HEK293T (cell line): ENCODE results near the gene CDH24.

Experiments used
- ARNT ChIP-seq: fragments of 450-650 bp; IDR thresholded peaks from 2 replicates; pipeline ENCODE4 v1.6.1; 2017; ENCODE audit warnings: mild to moderate bottlenecking
- BHLHE40 ChIP-seq: fragments of 450-650 bp; IDR thresholded peaks from 2 replicates; pipeline ENCODE4 v1.6.1; 2016; ENCODE audit warnings: mild to moderate bottlenecking, moderate library complexity, borderline replicate concordance
- CTBP1 ChIP-seq: fragments of 450-650 bp; IDR thresholded peaks from 2 replicates; pipeline ENCODE4 v1.6.1; 2016; ENCODE audit warnings: borderline replicate concordance
- ELF4 ChIP-seq: fragments of 450-650 bp; IDR thresholded peaks from 2 replicates; pipeline ENCODE4 v1.6.1; 2017; ENCODE audit warnings: antibody characterized with exemption
- FOXA1 ChIP-seq: fragments of 450-650 bp; IDR thresholded peaks from 2 replicates; pipeline ENCODE4 v1.6.1; 2016; ENCODE audit warnings: mild to moderate bottlenecking
- FOXK2 ChIP-seq: fragments of 450-650 bp; IDR thresholded peaks from 2 replicates; pipeline ENCODE4 v1.6.1; 2016; ENCODE audit warnings: mild to moderate bottlenecking
- FOXM1 ChIP-seq: fragments of 450-650 bp; IDR thresholded peaks from 2 replicates; pipeline ENCODE4 v1.6.1; 2017; ENCODE audit warnings: mild to moderate bottlenecking, borderline replicate concordance
- LEF1 ChIP-seq: fragments of 450-650 bp; IDR thresholded peaks from 2 replicates; pipeline ENCODE4 v1.6.1; 2017; ENCODE audit warnings: mild to moderate bottlenecking, borderline replicate concordance
- SP1 ChIP-seq: fragments of 450-650 bp; IDR thresholded peaks from 2 replicates; pipeline ENCODE4 v1.6.1; 2017
- SUZ12 ChIP-seq: fragments of 450-650 bp; IDR thresholded peaks from 2 replicates; pipeline ENCODE4 v1.6.1; 2016; ENCODE audit warnings: mild to moderate bottlenecking
- ZNF384 ChIP-seq: fragments of 450-650 bp; IDR thresholded peaks from 2 replicates; pipeline ENCODE4 v1.6.1; 2016
- TF ChIP-seq, protein P1 (sequence below): fragments of 450-650 bp; IDR thresholded peaks from 2 replicates; pipeline ENCODE4 v1.6.1; 2016

DNA sequence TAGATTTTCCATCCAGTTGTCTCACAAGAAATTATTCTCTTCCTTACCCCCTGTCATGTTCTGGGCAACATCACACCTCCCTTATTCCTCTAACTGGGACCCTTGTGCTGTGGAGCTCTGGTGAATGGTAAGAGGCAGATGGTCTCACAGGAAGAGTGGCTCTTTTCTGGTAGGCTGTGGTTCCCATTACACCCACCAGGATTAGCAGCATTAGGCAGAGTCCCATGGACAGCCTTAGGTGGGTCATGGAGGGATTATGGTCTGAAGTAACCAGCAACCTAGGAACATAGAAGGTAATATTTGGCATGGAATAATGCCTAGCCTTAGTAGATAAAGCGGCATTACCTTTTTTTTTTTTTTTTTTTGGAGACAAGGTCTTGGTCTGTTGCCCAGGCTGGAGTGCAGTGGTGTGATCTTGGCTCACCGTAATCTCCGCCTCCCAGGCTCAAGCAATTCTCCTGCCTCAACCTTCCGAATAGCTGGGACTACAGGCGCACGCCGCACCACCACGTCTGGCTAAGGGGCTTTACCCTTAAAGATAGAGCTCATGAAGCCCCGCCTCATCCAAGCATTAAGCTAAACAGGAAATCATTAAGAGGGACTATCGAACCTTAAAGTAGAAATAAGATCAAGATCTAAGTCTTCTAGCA lies 42.0 kb upstream of the CDH24 start:
- TF ChIP-seq ARNT = no peak
- no peak for TF ChIP-seq SUZ12
- no peak for TF ChIP-seq SP1
- TF ChIP-seq ZNF384 = no peak
- TF ChIP-seq FOXM1 = no peak
- TF ChIP-seq LEF1 = no peak
- TF ChIP-seq, protein P1, sequence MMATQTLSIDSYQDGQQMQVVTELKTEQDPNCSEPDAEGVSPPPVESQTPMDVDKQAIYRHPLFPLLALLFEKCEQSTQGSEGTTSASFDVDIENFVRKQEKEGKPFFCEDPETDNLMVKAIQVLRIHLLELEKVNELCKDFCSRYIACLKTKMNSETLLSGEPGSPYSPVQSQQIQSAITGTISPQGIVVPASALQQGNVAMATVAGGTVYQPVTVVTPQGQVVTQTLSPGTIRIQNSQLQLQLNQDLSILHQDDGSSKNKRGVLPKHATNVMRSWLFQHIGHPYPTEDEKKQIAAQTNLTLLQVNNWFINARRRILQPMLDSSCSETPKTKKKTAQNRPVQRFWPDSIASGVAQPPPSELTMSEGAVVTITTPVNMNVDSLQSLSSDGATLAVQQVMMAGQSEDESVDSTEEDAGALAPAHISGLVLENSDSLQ = no peak
- TF ChIP-seq FOXA1 = no peak
- TF ChIP-seq CTBP1 = no peak
- TF ChIP-seq BHLHE40 = no peak
- TF ChIP-seq ELF4 = no peak
- no peak for TF ChIP-seq FOXK2
